RWPE2 (cell line): ENCODE results near the gene GRID2.
"Not testable (repeated sequence)": the region's sequence is repeated elsewhere in the genome, so short reads cannot be mapped to it uniquely, and the experiment has no call there.

ENCODE experiments used
- ATAC-seq: fragments of 200-7000 bp; cut with Tn5 transposase; 3 replicates; pipeline ENCODE4 v1.9.1; 2021; ENCODE audit warnings: low read depth
- DNase-seq: peaks from one replicate; pipeline ENCODE4 v3.0.0-alpha.2; 2020; ENCODE audit warnings: low spot score
- H3K27ac ChIP-seq: fragments of 450-650 bp; 2 replicates; pipeline ENCODE4 v1.5.1; 2017; ENCODE audit warnings: mild to moderate bottlenecking; ENCODE audit not compliant: poor library complexity, severe bottlenecking
- H3K27me3 ChIP-seq: fragments of 250-450 bp; sonication (Bioruptor Pico); 2 replicates; pipeline ENCODE4 v1.5.1; 2021; ENCODE audit warnings: mild to moderate bottlenecking, moderate library complexity; ENCODE audit not compliant: insufficient read depth, poor library complexity, severe bottlenecking
- H3K36me3 ChIP-seq: fragments of 250-450 bp; sonication (Bioruptor Pico); 2 replicates; pipeline ENCODE4 v1.5.1; 2020; ENCODE audit warnings: low read depth, mild to moderate bottlenecking, moderate library complexity
- H3K4me1 ChIP-seq: fragments of 250-450 bp; sonication (Bioruptor Pico); 2 replicates; pipeline ENCODE4 v1.5.1; 2021; ENCODE audit warnings: mild to moderate bottlenecking, moderate library complexity; ENCODE audit not compliant: insufficient read depth, poor library complexity, severe bottlenecking
- H3K4me3 ChIP-seq: fragments of 250-450 bp; sonication (Bioruptor Pico); 2 replicates; pipeline ENCODE4 v1.5.1; 2021; ENCODE audit warnings: mild to moderate bottlenecking, moderate library complexity; ENCODE audit not compliant: severe bottlenecking
- H3K9me3 ChIP-seq: fragments of 250-450 bp; sonication (Bioruptor Pico); 2 replicates; pipeline ENCODE4 v1.5.1; 2021; ENCODE audit warnings: mild to moderate bottlenecking, moderate library complexity; ENCODE audit not compliant: severe bottlenecking
- CTCF ChIP-seq: fragments of 450-650 bp; IDR thresholded peaks from one replicate; pipeline ENCODE4 v1.5.1; 2017; ENCODE audit warnings: mild to moderate bottlenecking, moderate library complexity; ENCODE audit not compliant: poor library complexity, severe bottlenecking

The GRID2 gene

GRCh38 chr4:92445127-92445526, 141.4 kb downstream of the GRID2 start:
- no peak overlapping the region for H3K4me3 ChIP-seq
- no peak overlapping the region for H3K27ac ChIP-seq
- no peak for TF ChIP-seq CTCF
- no peak for ATAC-seq
- no peaks in the 10 kb centered on the region for H3K9me3 ChIP-seq
- no peaks in the 10 kb centered on the region for H3K36me3 ChIP-seq
- no peaks in the 10 kb centered on the region for H3K27me3 ChIP-seq
- H3K4me1 ChIP-seq = no peaks in the 10 kb centered on the region
- DNase-seq = no peak

GRCh38 chr4:92447255-92447905, 143.6 kb downstream of the GRID2 start:
- ATAC-seq = no peak
- H3K27ac ChIP-seq = no peak overlapping the region
- H3K36me3 ChIP-seq = no peaks in the 10 kb centered on the region
- DNase-seq = no peak
- H3K4me3 ChIP-seq = no peak overlapping the region
- no peaks in the 10 kb centered on the region for H3K27me3 ChIP-seq
- no peaks in the 10 kb centered on the region for H3K9me3 ChIP-seq
- H3K4me1 ChIP-seq = no peaks in the 10 kb centered on the region
- TF ChIP-seq CTCF = no peak

- not testable (repeated sequence) for DNase-seq, H3K36me3 ChIP-seq, H3K4me3 ChIP-seq, H3K9me3 ChIP-seq, H3K4me1 ChIP-seq, H3K27me3 ChIP-seq, H3K27ac ChIP-seq, ATAC-seq
These were observed 144.4 kb downstream of the GRID2 start for GRCh38 chr4:92448176-92448575.

GRCh38 chr4:92450694-92451093, 146.9 kb downstream of the GRID2 start:
- no peak for TF ChIP-seq CTCF
- Histone ChIP-seq H3K27me3 (no peaks in the 10 kb centered on the region), H3K4me3 (no peak overlapping the region), H3K27ac (no peak overlapping the region), H3K36me3 (no peaks in the 10 kb centered on the region), H3K9me3 (no peaks in the 10 kb centered on the region), H3K4me1 (no peaks in the 10 kb centered on the region)
- no peak for ATAC-seq
- DNase-seq = no peak

- Histone ChIP-seq H3K36me3 (no peaks in the 10 kb centered on the region), H3K27me3 (no peaks in the 10 kb centered on the region), H3K9me3 (no peaks in the 10 kb centered on the region), H3K4me3 (no peak overlapping the region), H3K27ac (no peak overlapping the region), H3K4me1 (no peaks in the 10 kb centered on the region)
- DNase-seq (no peak), ATAC-seq (no peak)
- no peak for TF ChIP-seq CTCF
These were observed 148.0 kb downstream of the GRID2 start for GRCh38 chr4:92451782-92452181.

GRCh38 chr4:92452383-92452782, 148.6 kb downstream of the GRID2 start:
- H3K36me3 ChIP-seq, H3K27me3 ChIP-seq, H3K4me3 ChIP-seq, ATAC-seq, H3K27ac ChIP-seq, H3K4me1 ChIP-seq, DNase-seq, H3K9me3 ChIP-seq: not testable (repeated sequence)
